GM12873 (cell line): ENCODE results near the gene STK11IP.

Experiments
- CTCF ChIP-seq: IDR thresholded peaks from 2 replicates; pipeline ENCODE4 v1.5.1; 2012; ENCODE audit warnings: low read depth, mild to moderate bottlenecking, moderate library complexity, low read length, control low read depth; ENCODE audit not compliant: insufficient read depth; ENCODE audit errors: missing control alignments

STK11IP gene

GRCh38 chr2:219611306-219611705, 13.6 kb downstream of the STK11IP start:
- TF ChIP-seq CTCF: no peak

GRCh38 chr2:219611866-219612576, 14.4 kb downstream of the STK11IP start:
- TF ChIP-seq CTCF: no peak

- TF ChIP-seq CTCF: no peak
These were observed 15.1 kb downstream of the STK11IP start for GRCh38 chr2:219612577-219613286.

GRCh38 chr2:219613461-219614070, 15.9 kb downstream of the STK11IP start:
- no peak for TF ChIP-seq CTCF

GRCh38 chr2:219614076-219614860, 16.6 kb downstream of the STK11IP start:
- TF ChIP-seq CTCF: no peak

GRCh38 chr2:219615036-219615435, 17.4 kb downstream of the STK11IP start:
- TF ChIP-seq CTCF: no peak
